Endothelial cell of umbilical vein (primary cell): Measurements from ENCODE around the gene OTOGL.

ENCODE experiments used
- EZH2 ChIP-seq: IDR thresholded peaks from 2 replicates; pipeline ENCODE4 v1.6.1; 2012; ENCODE audit warnings: borderline replicate concordance, low read depth, mild to moderate bottlenecking, moderate library complexity, low read length, inconsistent platforms; ENCODE audit not compliant: severe bottlenecking
- FOS ChIP-seq: IDR thresholded peaks from 2 replicates; pipeline ENCODE4 v1.6.1; 2011; ENCODE audit warnings: mild to moderate bottlenecking, low read length, moderate library complexity, borderline replicate concordance; ENCODE audit not compliant: insufficient read depth
- GATA2 ChIP-seq: IDR thresholded peaks from 2 replicates; pipeline ENCODE4 v1.7.0; 2011; ENCODE audit warnings: low read depth, mild to moderate bottlenecking, moderate library complexity, mixed read lengths, low read length; ENCODE audit not compliant: insufficient read length, insufficient read depth
- JUN ChIP-seq: IDR thresholded peaks from 2 replicates; pipeline ENCODE4 v1.6.1; 2011; ENCODE audit warnings: borderline replicate concordance, low read depth; ENCODE audit not compliant: insufficient read length, insufficient read depth
- MYC ChIP-seq: IDR thresholded peaks from one replicate; pipeline ENCODE4 v1.6.1; 2011; ENCODE audit warnings: mild to moderate bottlenecking, low read depth, low read length
- POLR2A ChIP-seq: IDR thresholded peaks from 2 replicates; pipeline ENCODE4 v1.6.1; 2012; ENCODE audit warnings: low read depth, mild to moderate bottlenecking, control low read depth, low read length
- POLR2AphosphoS5 ChIP-seq: IDR thresholded peaks from 2 replicates; pipeline ENCODE4 v1.6.1; 2012; ENCODE audit warnings: low read depth, mild to moderate bottlenecking, control low read depth, low read length, moderate library complexity; ENCODE audit not compliant: insufficient read depth
- TF ChIP-seq, protein P1 (sequence below), 2 donors: IDR thresholded peaks; 1 replicate in 1 of 2; 2 replicates in 1 of 2; pipeline ENCODE4 v1.5.1; 2011; ENCODE audit warnings: low read length in 2 of 2, mild to moderate bottlenecking in 2 of 2, moderate library complexity in 2 of 2, control low read depth in 1 of 2, inconsistent platforms in 1 of 2, low read depth in 1 of 2; ENCODE audit not compliant: insufficient read depth in 1 of 2; ENCODE audit errors: extremely low read depth in 1 of 2
- TF ChIP-seq, protein P2 (sequence below): IDR thresholded peaks from 2 replicates; pipeline ENCODE4 v1.6.1; 2011; ENCODE audit not compliant: insufficient read depth, insufficient read length

DNA sequence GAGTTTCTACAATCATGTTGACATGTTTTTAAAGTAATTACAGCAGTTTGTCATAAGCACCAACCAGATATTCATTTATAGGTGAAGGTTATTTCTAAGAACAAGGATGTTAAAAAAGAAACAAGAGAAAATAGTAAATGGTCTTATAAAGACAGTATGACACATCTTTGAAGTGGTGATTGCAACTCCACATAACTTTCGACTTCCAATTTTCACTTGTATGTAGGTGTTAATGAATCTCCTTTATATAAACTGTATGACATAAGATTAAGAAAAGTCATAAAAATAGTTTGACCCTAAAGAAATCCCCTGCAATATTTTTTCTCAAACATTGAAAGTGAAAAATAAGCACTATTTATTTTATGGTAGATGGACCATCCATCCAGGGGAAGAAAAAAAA, 199.9 kb downstream of the OTOGL start:
- no peak for TF ChIP-seq EZH2
- TF ChIP-seq MYC, result no peak
- no peak for TF ChIP-seq POLR2AphosphoS5
- TF ChIP-seq, protein P1, sequence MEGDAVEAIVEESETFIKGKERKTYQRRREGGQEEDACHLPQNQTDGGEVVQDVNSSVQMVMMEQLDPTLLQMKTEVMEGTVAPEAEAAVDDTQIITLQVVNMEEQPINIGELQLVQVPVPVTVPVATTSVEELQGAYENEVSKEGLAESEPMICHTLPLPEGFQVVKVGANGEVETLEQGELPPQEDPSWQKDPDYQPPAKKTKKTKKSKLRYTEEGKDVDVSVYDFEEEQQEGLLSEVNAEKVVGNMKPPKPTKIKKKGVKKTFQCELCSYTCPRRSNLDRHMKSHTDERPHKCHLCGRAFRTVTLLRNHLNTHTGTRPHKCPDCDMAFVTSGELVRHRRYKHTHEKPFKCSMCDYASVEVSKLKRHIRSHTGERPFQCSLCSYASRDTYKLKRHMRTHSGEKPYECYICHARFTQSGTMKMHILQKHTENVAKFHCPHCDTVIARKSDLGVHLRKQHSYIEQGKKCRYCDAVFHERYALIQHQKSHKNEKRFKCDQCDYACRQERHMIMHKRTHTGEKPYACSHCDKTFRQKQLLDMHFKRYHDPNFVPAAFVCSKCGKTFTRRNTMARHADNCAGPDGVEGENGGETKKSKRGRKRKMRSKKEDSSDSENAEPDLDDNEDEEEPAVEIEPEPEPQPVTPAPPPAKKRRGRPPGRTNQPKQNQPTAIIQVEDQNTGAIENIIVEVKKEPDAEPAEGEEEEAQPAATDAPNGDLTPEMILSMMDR (IDR thresholded peaks at IDR 0.05; ENCODE audit: extremely low read depth in 1 of 2, insufficient read depth in 1 of 2, low read depth in 1 of 2, low read length in 2 of 2), result no peak
- TF ChIP-seq, protein P2, sequence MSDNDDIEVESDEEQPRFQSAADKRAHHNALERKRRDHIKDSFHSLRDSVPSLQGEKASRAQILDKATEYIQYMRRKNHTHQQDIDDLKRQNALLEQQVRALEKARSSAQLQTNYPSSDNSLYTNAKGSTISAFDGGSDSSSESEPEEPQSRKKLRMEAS, result no peak
- TF ChIP-seq POLR2A, result no peak
- no peak for TF ChIP-seq JUN
- no peak for TF ChIP-seq GATA2
- TF ChIP-seq FOS, result no peak
